HepG2 (cell line): ENCODE results near the gene TEX55. TPM values are rescaled to one million over a fixed set of nuclear protein-coding genes. Genes with fewer than 3 reads are reported as not detected.

Experiments
- ATAC-seq: fragments of 200-7000 bp; cut with Tn5 transposase; 3 replicates; pipeline ENCODE4 v1.9.1; 2020; ENCODE audit warnings: mild to moderate bottlenecking, moderate library complexity
- BruUV-seq: library from RNA; stranded (reverse); fragments of 400-500 nt; replicated peaks from 2 replicates; lab custom pipeline; 2021; lab: Mats Ljungman, UMichigan
- CTCF ChIA-PET: fragments of 300-600 bp; formaldehyde crosslinking; extraction: SDS; loops from one replicate; lab custom pipeline; 2021; ENCODE audit warnings: low total read pairs, inconsistent platforms, low intra/inter-chr PET ratio; lab: Yijun Ruan, JAX
- POLR2A ChIA-PET: fragments of 350-600 bp; sonication (Branson Sonifier 250); formaldehyde crosslinking; loops from one replicate; lab custom pipeline; 2020; ENCODE audit warnings: antibody characterized with exemption, inconsistent platforms; lab: Yijun Ruan, JAX
- DNase-seq: peaks from one replicate; pipeline ENCODE4 v3.0.0-alpha.2; 2015; ENCODE audit warnings: low spot score
- FAIRE-seq: peaks from 3 replicates; lab custom pipeline; 2011; peaks lifted over from hg19 to GRCh38; lab: Jason Lieb, UNC
- H2AFZ ChIP-seq: one replicate; pipeline ENCODE4 v1.6.1; 2011; ENCODE audit warnings: low read length, inconsistent platforms
- H3K27ac ChIP-seq: fragments of 300-600 bp; 3 replicates; pipeline ENCODE4 v1.8.0; 2011; ENCODE audit warnings: mixed run types, mild to moderate bottlenecking, mixed read lengths, low read length, inconsistent platforms; ENCODE audit not compliant: insufficient read depth; ENCODE audit errors: extremely low read length
- H3K27me3 ChIP-seq, 2 experiments: fragments of 200-600 bp in 1 of 2; 2 replicates in 1 of 2; 3 replicates in 1 of 2; pipeline versions ENCODE4 v1.6.0 to v1.8.0; 2011; ENCODE audit warnings: low read length in 2 of 2, mild to moderate bottlenecking in 2 of 2, moderate library complexity in 2 of 2, inconsistent platforms in 1 of 2; ENCODE audit not compliant: insufficient read depth in 2 of 2, control insufficient read depth in 1 of 2
- H3K36me3 ChIP-seq, 2 experiments: fragments of 200-600 bp in 1 of 2; replicated peaks in 1 of 2; 2 replicates in 1 of 2; 3 replicates in 1 of 2; pipeline versions ENCODE4 v1.5.1 to v1.8.0; 2011; ENCODE audit warnings: low read length in 2 of 2, inconsistent platforms in 1 of 2; ENCODE audit not compliant: insufficient read depth in 2 of 2, control insufficient read depth in 1 of 2
- H3K4me1 ChIP-seq: 2 replicates; pipeline ENCODE4 v1.5.1; 2012; ENCODE audit warnings: low read length, inconsistent platforms; ENCODE audit not compliant: insufficient read depth
- H3K4me2 ChIP-seq: 2 replicates; pipeline ENCODE4 v1.6.0; 2011; ENCODE audit warnings: low read depth, low read length, inconsistent platforms
- H3K4me3 ChIP-seq, 3 experiments: fragments of 200-600 bp in 1 of 3; sonication (generic), shearing (Covaris generic) in 1 of 3; replicated peaks in 1 of 3; 2 replicates each; pipeline ENCODE4 v1.5.1; 2011 to 2016; ENCODE audit warnings: low read length in 3 of 3, inconsistent platforms in 2 of 3, low read depth in 2 of 3, mild to moderate bottlenecking in 2 of 3, control low read depth in 1 of 3, mixed read lengths in 1 of 3; ENCODE audit not compliant: insufficient read depth in 1 of 3
- H3K79me2 ChIP-seq: one replicate; pipeline ENCODE4 v1.6.1; 2011; ENCODE audit warnings: low read length, inconsistent platforms; ENCODE audit not compliant: insufficient read depth
- H3K9ac ChIP-seq: 2 replicates; pipeline ENCODE4 v1.6.0; 2011; ENCODE audit warnings: mild to moderate bottlenecking, low read depth, low read length, inconsistent platforms; ENCODE audit not compliant: insufficient read depth
- H3K9me3 ChIP-seq: 2 replicates; pipeline ENCODE4 v1.5.1; 2012; ENCODE audit warnings: mild to moderate bottlenecking, low read length
- H4K20me1 ChIP-seq: 2 replicates; pipeline ENCODE4 v1.6.0; 2011; ENCODE audit warnings: inconsistent platforms, mild to moderate bottlenecking, low read length, moderate library complexity; ENCODE audit not compliant: insufficient read depth
- ELK4 ChIP-seq: sonication (generic); formaldehyde crosslinking; IDR thresholded peaks from 2 replicates; pipeline ENCODE4 v1.9.0; 2021; ENCODE audit warnings: missing genetic modification reagents, borderline replicate concordance
- FOXP1 ChIP-seq, 2 experiments: fragments of 450-650 bp in 1 of 2; IDR thresholded peaks; 2 replicates each; pipeline ENCODE4 v1.6.1; 2017 to 2018; ENCODE audit warnings: antibody characterized with exemption in 1 of 2
- GATAD2A ChIP-seq: IDR thresholded peaks from 2 replicates; pipeline ENCODE4 v1.6.1; 2016
- HHEX ChIP-seq: IDR thresholded peaks from 2 replicates; pipeline ENCODE4 v1.6.1; 2016; ENCODE audit warnings: control low read depth
- HIVEP1 ChIP-seq: sonication (generic); formaldehyde crosslinking; IDR thresholded peaks from 2 replicates; pipeline ENCODE4 v1.4.0; 2020; ENCODE audit warnings: mild to moderate bottlenecking, missing genetic modification reagents
- ZBTB33 ChIP-seq: sonication (generic); formaldehyde crosslinking; IDR thresholded peaks from 2 replicates; pipeline ENCODE4 v1.4.0; 2020; ENCODE audit warnings: missing genetic modification reagents
- ZKSCAN1 ChIP-seq: fragments of 150-350 bp; IDR thresholded peaks from 2 replicates; pipeline ENCODE4 v1.6.1; 2014; ENCODE audit warnings: low read length
- ZNF331 ChIP-seq: sonication (generic); formaldehyde crosslinking; IDR thresholded peaks from 2 replicates; pipeline ENCODE4 v1.4.0; 2020; ENCODE audit warnings: missing genetic modification reagents
- ZNF510 ChIP-seq: sonication (generic); formaldehyde crosslinking; IDR thresholded peaks from 2 replicates; pipeline ENCODE4 v1.4.0; 2020; ENCODE audit warnings: low read depth, mild to moderate bottlenecking, missing genetic modification reagents
- ZNF670 ChIP-seq: sonication (generic); formaldehyde crosslinking; IDR thresholded peaks from 2 replicates; pipeline ENCODE4 v1.8.0; 2022; ENCODE audit warnings: mild to moderate bottlenecking, missing genetic modification reagents, borderline replicate concordance
- ZZZ3 ChIP-seq: sonication (generic); formaldehyde crosslinking; IDR thresholded peaks from 2 replicates; pipeline ENCODE4 v1.4.0; 2020; ENCODE audit warnings: missing genetic modification reagents, mild to moderate bottlenecking, borderline replicate concordance
- WGBS: methylation state at CpG from one replicate; pipeline ENCODE4 v1.1.6; 2017; ENCODE audit warnings: low lambda C conversion rate; 5-methylcytosine and 5-hydroxymethylcytosine counted together
- in situ Hi-C: cut with HindIII; loops from 2 replicates; pipeline ENCODE4 v1.10.0; 2017; ENCODE audit warnings: low pct_unique_long_range_greater_than_20kb; ENCODE audit not compliant: extremely low pct_ligation_motif_present
- intact Hi-C: fragments of 100-400 bp; cut with micrococcal nuclease; formaldehyde crosslinking; loops from one replicate; pipeline ENCODE4 v1.10.0; 2022; ENCODE audit not compliant: unreplicated experiment
- polyA plus RNA-seq, 8 experiments: library from polyadenylated mRNA; depleted of rRNA in 3 of 8; stranded (reverse) in 7 of 8; unstranded in 1 of 8; fragments of >200 nt; fragmentation: Illumina TruSeq in 4 of 8; extraction: Trizol in 4 of 8; gene quantifications; 2 replicates each; pipeline versions ENCODE4 v1.2.1 to v1.2.3, GENCODE V29; 2011 to 2016; ENCODE audit warnings: low read depth in 4 of 8, missing spikeins in 1 of 8, mixed read lengths in 1 of 8; ENCODE audit not compliant: insufficient read depth in 1 of 8
- total RNA-seq, 5 experiments: library from RNA; depleted of rRNA; stranded (reverse); fragments of >200 nt; fragmentation: Illumina TruSeq; extraction: Trizol; gene quantifications; 2 replicates each; pipeline ENCODE4 v1.2.3, GENCODE V29; 2016; ENCODE audit warnings: low read depth in 1 of 5

Gene TEX55
- total and polyA plus RNA-seq, 2 of the 13 experiments (the other 11 are each of a cell fraction or from before 2014, with no cell fraction given) = not detected

- in situ Hi-C loops = no loop called here
- FAIRE-seq = no peak
- Histone ChIP-seq H3K9me3 (no peaks in the 10 kb centered on the region), H3K79me2 (no peaks in the 10 kb centered on the region), H3K4me3 (no peak overlapping the region), H3K4me1 (no peaks in the 10 kb centered on the region), H4K20me1 (no peaks in the 10 kb centered on the region), H3K27ac (no peak overlapping the region), H3K4me2 (no peak overlapping the region), H3K27me3 (peaks cover 0 to 4% of the 10 kb centered on the region in 2 experiments; a peak in 1 of 5 replicates), H3K36me3 (no peaks in the 10 kb centered on the region), H3K9ac (no peak overlapping the region), H2AFZ (no peak overlapping the region)
- no TSS peak for BruUV-seq
- ATAC-seq = no peak
- WGBS = 42% methylated on average over 4 of the region's 4 CpGs
- TF ChIP-seq ZZZ3 = no peak
- TF ChIP-seq ZKSCAN1 = no peak
- TF ChIP-seq ELK4 (CRISPR knock-in tag) = no peak
- TF ChIP-seq ZBTB33 (CRISPR knock-in tag) = no peak
- ChIA-PET CTCF (no interaction called here), POLR2A (no interaction called here)
- no peak for DNase-seq
- intact Hi-C loops = no loop called here
Measured at GRCh38 chr3:119177321-119177720, 31.4 kb downstream of the TEX55 start.

- no peak overlapping the region for H3K4me2 ChIP-seq
- no peak for TF ChIP-seq FOXP1 (IDR thresholded peaks at IDR 0.05)
- no peak for TF ChIP-seq FOXP1 (CRISPR knock-in tag; IDR thresholded peaks at IDR 0.05)
- no peak for TF ChIP-seq HIVEP1 (CRISPR knock-in tag)
- no peak for TF ChIP-seq GATAD2A
- TF ChIP-seq ZNF510 = no peak
- no peak for TF ChIP-seq HHEX (CRISPR knock-in tag)
- TF ChIP-seq ZNF331 = no peak
- no peak for TF ChIP-seq ZNF670 (CRISPR knock-in tag)
Measured at GRCh38 chr3:119181765-119182164, 35.8 kb downstream of the TEX55 start.

More at GRCh38 chr3:119181765-119182164, 35.8 kb downstream of the TEX55 start:
- Histone ChIP-seq H3K27ac (no peak overlapping the region), H3K4me1 (peaks cover 14% of the 10 kb centered on the region), H3K79me2 (no peaks in the 10 kb centered on the region), H3K36me3 (no peaks in the 10 kb centered on the region), H4K20me1 (no peaks in the 10 kb centered on the region), H3K9ac (no peak overlapping the region), H3K9me3 (no peaks in the 10 kb centered on the region), H3K4me3 (no peak overlapping the region), H2AFZ (no peak overlapping the region), H3K27me3 (no peaks in the 10 kb centered on the region)
- 28% methylated on average over 3 of the region's 3 CpGs for WGBS
- DNase-seq (no peak), FAIRE-seq (no peak), ATAC-seq (no peak)
- POLR2A ChIA-PET = no interaction called here
- no TSS peak for BruUV-seq
- CTCF ChIA-PET = no interaction called here
- in situ Hi-C loops (no loop called here), intact Hi-C loops (no loop called here)
